Measurements from ENCODE around the gene NUBPL.

- TF ChIP-seq, protein P1, sequence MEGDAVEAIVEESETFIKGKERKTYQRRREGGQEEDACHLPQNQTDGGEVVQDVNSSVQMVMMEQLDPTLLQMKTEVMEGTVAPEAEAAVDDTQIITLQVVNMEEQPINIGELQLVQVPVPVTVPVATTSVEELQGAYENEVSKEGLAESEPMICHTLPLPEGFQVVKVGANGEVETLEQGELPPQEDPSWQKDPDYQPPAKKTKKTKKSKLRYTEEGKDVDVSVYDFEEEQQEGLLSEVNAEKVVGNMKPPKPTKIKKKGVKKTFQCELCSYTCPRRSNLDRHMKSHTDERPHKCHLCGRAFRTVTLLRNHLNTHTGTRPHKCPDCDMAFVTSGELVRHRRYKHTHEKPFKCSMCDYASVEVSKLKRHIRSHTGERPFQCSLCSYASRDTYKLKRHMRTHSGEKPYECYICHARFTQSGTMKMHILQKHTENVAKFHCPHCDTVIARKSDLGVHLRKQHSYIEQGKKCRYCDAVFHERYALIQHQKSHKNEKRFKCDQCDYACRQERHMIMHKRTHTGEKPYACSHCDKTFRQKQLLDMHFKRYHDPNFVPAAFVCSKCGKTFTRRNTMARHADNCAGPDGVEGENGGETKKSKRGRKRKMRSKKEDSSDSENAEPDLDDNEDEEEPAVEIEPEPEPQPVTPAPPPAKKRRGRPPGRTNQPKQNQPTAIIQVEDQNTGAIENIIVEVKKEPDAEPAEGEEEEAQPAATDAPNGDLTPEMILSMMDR (conservative IDR thresholded peaks at IDR 0.05; ENCODE audit: low read length): no peak
- TF ChIP-seq EZH2phosphoT487 (IDR thresholded peaks at IDR 0.05; ENCODE audit: borderline replicate concordance, low read depth, low read length): no peak
Measured at GRCh38 chr14:31749275-31749674, 188.1 kb downstream of the NUBPL start.
